Peyer's patch (tissue), 4 donors: Measurements from ENCODE around the gene CAPN1.

Experiments
- CTCF ChIP-seq, 6 experiments: fragments of 450-650 bp in 4 of 6; fragments of 200-600 bp in 2 of 6; sonication (generic) in 1 of 6; IDR thresholded peaks; one replicate each; pipeline ENCODE4 v1.5.1; 2017 to 2019; ENCODE audit warnings: antibody characterized with exemption in 6 of 6, mild to moderate bottlenecking in 3 of 6, moderate library complexity in 1 of 6
- POLR2A ChIP-seq, 2 donors: fragments of 450-650 bp; IDR thresholded peaks; one replicate each; pipeline ENCODE4 v1.5.1; 2017; ENCODE audit warnings: antibody characterized with exemption in 2 of 2, mild to moderate bottlenecking in 2 of 2, moderate library complexity in 2 of 2

DNA sequence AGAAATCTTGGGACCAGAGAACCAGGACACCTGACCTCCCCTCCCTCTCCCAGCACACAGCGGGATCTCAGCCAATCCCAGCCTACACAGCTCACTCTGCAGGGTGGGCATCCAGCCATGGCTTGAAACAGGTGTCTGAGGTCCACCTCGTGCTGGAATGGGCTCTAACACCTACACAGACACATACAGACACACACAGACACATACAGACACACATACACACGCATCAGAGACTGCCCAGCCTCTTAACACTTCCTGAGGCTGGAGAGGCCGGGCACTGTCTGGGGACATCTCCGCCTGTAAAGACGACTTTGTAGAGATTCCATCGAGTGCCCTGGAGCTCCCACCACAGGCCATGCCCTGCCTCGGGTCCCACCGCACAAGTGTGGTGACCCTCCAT is 36.7 kb downstream of the CAPN1 start:
- TF ChIP-seq CTCF (IDR thresholded peaks at IDR 0.05), result no peak
- no peak for TF ChIP-seq POLR2A (IDR thresholded peaks at IDR 0.05)
